Gastrocnemius medialis (tissue), 4 donors: ENCODE measurements around the gene SRGAP2B.
"Not testable (repeated sequence)": the region's sequence is repeated elsewhere in the genome, so short reads cannot be mapped to it uniquely, and the experiment has no call there.

Experiments used
- POLR2A ChIP-seq, 2 donors: fragments of 450-650 bp; IDR thresholded peaks; one replicate each; pipeline ENCODE4 v1.6.1; 2017; ENCODE audit warnings: antibody characterized with exemption in 2 of 2, mild to moderate bottlenecking in 2 of 2, moderate library complexity in 2 of 2
- TF ChIP-seq, protein P1 (sequence below), 5 experiments: fragments of 450-650 bp in 3 of 5; fragments of 200-600 bp in 2 of 5; sonication (generic) in 2 of 5; IDR thresholded peaks in 4 of 5; conservative IDR thresholded peaks in 1 of 5; 1 replicate in 4 of 5; 2 replicates in 1 of 5; pipeline ENCODE4 v1.5.1; 2016 to 2019; ENCODE audit warnings: antibody characterized with exemption in 5 of 5, mild to moderate bottlenecking in 3 of 5, moderate library complexity in 3 of 5

DNA sequence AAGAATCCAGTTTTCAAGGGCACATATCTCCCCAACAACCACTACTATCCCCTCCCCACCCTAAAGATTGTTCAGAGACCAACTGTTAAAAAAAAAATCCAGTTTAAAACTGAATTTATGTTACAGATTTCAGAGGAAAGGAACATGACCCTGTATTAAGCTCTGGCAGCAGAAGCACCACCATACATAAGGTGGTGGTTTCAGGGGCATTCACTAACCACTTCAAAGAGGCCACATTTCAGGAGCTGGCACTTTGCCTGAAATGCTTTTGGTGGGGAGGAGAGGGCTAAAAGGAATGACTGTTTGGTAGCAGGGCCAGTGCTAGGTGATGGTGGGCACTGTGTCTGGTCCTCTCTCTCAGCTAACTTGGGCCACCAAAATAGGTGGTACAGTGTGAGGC lies 176.0 kb downstream of the SRGAP2B start:
- TF ChIP-seq, protein P1, sequence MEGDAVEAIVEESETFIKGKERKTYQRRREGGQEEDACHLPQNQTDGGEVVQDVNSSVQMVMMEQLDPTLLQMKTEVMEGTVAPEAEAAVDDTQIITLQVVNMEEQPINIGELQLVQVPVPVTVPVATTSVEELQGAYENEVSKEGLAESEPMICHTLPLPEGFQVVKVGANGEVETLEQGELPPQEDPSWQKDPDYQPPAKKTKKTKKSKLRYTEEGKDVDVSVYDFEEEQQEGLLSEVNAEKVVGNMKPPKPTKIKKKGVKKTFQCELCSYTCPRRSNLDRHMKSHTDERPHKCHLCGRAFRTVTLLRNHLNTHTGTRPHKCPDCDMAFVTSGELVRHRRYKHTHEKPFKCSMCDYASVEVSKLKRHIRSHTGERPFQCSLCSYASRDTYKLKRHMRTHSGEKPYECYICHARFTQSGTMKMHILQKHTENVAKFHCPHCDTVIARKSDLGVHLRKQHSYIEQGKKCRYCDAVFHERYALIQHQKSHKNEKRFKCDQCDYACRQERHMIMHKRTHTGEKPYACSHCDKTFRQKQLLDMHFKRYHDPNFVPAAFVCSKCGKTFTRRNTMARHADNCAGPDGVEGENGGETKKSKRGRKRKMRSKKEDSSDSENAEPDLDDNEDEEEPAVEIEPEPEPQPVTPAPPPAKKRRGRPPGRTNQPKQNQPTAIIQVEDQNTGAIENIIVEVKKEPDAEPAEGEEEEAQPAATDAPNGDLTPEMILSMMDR (IDR thresholded peaks at IDR 0.05 in 4 of 5, conservative IDR thresholded peaks at IDR 0.05 in 1 of 5) = not testable (repeated sequence)
- TF ChIP-seq POLR2A (IDR thresholded peaks at IDR 0.05) = not testable (repeated sequence)
